SK-MEL-5 (cell line): ENCODE measurements around the gene ARHGAP35. TPM values are rescaled to one million over a fixed set of nuclear protein-coding genes. Genes with fewer than 3 reads are reported as not detected.
"Not testable (repeated sequence)": the region's sequence is repeated elsewhere in the genome, so short reads cannot be mapped to it uniquely, and the experiment has no call there.

Source experiments
- DNase-seq: peaks from one replicate; pipeline ENCODE4 v3.0.0-alpha.2; 2016; ENCODE audit warnings: low read depth, low spot score
- in situ Hi-C: cut with HindIII; loops from 2 replicates; pipeline ENCODE4 v1.10.0; 2016; ENCODE audit warnings: low sequenced_read_pairs, high pct_unique_total_duplicates, low pct_unique_long_range_greater_than_20kb
- total RNA-seq: library from RNA; depleted of rRNA; stranded (reverse); fragments of >200 nt; shearing (Covaris generic); gene quantifications from 2 replicates; pipeline ENCODE4 v1.2.3, GENCODE V29; 2014

The ARHGAP35 gene
- total RNA-seq, 1 experiment from 2014 or later: 14.2 TPM

DNA sequence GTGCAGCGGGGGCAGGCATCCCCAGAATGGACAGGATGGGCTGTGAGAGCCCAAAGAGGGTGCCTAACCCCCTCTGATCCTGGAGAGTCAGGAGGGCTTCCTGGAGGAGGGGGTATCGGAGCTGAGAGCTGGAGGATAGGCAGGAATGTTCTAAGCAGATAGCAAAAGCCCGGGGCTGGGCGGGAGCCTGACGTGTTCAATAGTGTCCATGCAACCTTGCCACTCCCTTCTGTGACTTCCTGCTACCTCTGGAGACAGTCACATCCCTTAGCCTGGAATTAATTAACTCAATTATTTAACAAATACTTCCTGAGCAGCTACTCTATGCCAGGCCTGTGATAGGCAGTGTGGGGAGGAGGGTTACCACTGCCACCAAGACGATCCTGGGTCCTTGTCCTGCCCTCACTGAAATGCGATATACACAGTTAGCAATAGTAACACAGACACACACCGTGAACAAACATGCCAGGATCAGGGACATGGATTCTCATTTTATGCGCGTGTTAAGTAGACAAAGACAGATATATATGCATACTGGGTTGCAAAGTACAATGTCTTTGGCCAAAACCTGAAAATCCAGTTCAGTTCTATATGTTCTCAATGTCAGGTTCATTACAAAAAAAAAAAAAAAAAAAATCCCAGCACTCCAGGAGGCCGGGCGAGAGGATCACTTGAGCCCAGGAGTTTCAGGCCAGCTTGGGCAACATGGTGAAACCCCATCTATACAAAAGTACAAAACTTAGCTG, 20.9 kb upstream of the ARHGAP35 start:
- no peak for DNase-seq
- in situ Hi-C loops: no loop called here

DNA sequence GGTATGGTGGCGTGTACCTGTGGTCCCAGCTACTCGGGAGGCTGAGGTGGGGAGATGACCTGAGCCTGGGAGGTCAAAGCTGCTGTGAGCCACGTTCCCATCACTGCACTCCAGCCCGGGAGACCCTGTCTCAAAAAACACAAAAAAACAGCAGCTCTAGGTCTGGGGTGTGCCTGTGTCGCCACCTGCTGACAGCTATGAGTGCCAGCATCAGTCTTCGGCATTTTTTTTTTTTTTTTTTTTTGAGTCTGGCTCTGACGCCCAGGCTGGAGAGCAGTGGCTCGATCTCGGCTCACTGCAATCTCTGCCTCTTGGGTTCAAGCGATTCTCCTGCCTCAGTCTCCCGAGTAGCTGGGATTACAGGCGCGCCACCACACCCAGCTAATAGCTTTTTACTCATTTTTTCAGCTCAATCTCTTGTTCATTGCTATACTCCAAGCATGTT, 20.3 kb upstream of the ARHGAP35 start:
- in situ Hi-C loops: no loop called here
- peak; percentile 75 for DNase-seq

DNA sequence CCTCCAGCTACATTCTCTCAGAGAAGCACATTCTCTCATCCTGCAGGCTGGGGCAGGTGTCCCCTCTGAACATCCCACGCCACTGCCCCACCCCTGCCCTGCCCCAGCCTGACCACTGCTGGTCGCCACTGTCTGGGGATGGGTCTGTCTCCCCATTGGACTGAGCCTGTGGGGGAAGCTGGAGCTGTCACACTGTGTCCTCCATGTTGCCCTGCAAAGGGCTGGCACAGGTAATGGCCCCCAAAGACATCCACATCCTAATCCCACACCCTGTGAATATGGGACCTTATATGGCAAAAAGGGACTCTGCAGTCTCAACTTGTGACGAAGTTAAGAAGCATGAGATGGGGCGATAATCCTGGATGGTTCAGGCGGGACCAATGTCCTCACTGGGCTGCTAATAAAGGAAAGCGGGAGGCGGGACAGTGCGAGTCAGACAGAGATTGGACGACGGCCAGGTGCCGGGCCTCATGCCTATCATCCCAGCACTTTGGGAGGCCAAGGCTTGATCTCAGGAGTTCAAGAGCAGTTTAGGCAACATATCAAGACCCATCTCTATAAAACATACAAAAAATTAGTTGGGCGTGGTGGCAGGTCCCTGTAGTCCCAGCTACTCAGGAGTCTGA, 19.2 kb upstream of the ARHGAP35 start:
- in situ Hi-C loops: no loop called here
- no peak for DNase-seq

DNA sequence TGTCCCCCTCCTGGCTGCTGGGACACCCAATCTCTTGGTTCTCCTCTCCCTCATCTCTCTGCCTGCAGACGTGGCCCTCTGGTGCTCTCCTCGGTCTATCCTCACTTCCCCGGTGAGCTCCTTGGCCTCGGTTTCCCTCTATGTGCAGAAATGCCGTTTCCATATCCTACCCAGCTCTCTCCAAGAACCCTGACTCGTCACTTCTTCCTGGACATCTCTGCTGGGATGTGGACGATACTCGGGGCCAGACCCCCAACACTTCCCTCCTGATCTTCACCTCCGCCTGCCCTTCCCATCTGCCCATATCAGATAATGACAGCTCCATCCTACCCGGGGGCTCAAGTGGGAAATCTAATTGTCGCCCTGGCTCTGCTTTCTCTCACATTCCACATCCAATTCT, 18.0 kb upstream of the ARHGAP35 start:
- no peak for DNase-seq
- in situ Hi-C loops: no loop called here

DNA sequence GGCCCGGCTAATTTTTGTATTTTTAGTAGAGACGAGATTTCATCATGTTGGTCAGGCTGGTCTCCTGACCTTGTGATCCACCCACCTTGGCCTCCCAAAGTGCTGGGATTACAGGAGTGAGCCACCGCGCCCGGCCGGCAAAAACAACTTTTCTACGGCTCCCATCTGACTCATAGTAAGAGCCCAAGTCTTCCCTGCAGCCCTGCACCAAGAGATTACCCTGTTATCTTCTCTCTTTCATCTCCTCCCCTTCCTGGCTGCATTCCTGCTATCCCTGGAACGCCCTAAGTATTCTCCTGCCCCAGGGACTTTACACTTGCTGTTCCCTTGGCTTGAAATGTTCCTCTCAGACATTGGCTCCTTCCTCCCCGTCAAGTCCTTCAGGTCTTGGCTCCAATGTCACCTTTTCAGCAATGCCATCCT, 16.7 kb upstream of the ARHGAP35 start:
- DNase-seq: no peak
- in situ Hi-C loops: no loop called here

DNA sequence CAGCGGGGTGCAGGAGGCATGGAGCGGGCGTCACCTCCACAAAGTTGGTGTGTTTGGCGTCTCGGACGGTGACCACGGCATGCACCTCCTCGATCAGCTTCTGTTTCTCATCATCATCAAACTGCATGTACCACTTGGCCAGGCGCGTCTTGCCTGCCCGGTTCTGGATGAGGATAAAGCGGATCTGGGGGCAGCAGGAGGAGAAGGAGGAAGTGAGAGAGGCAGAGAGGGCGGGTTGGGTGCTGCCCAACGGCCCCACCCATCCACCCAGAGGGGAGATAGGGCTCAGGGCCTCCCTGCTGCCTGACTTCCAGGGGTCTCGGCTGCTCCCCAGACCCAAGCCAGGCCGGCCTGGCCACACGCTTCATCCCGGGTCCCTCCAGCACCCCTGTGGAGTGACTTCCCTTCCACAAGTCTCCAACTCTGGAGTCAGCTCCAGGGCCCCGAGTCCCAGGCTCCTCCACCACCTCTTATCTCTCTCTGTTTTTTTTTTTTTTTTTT, 14.8 kb upstream of the ARHGAP35 start:
- no peak for DNase-seq
- in situ Hi-C loops: no loop called here

DNA sequence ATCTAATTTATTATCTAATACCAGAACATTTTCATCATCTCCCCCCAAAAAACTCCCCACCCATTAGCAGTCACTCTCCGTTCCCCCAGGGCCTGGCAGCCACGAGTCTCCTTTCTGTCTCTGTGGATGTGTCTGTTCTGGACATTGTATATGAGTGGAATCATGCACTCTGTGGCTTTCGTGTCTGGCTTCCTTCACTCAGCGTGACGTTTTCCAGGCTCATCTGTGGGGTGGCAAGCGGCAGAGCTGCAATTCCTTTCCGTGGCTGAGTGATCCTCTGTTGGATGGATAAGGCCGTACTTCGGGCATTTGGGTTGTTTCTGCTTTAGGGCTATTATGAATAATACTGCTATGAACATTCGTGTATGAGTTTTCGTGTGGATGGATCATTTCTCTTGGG, 13.3 kb upstream of the ARHGAP35 start:
- DNase-seq: no peak
- in situ Hi-C loops: no loop called here

GRCh38 chr19:46848389-46848788, 12.4 kb upstream of the ARHGAP35 start:
- DNase-seq: no peak
- in situ Hi-C loops: no loop called here

- in situ Hi-C loops: no loop called here
- no peak for DNase-seq
Measured at GRCh38 chr19:46849610-46850009, 11.2 kb upstream of the ARHGAP35 start.

GRCh38 chr19:46850228-46851203, 10.3 kb upstream of the ARHGAP35 start, which contains the start of gene AP2S1:
AP2S1 (minus strand) TSS chr19:46850846; CDS start chr19:46850766, 80 bp downstream.
- DNase-seq: peak; percentile 99
- in situ Hi-C loops: no loop called here

GRCh38 chr19:46852830-46853229, 8.0 kb upstream of the ARHGAP35 start:
- in situ Hi-C loops: no loop called here
- no peak for DNase-seq

DNA sequence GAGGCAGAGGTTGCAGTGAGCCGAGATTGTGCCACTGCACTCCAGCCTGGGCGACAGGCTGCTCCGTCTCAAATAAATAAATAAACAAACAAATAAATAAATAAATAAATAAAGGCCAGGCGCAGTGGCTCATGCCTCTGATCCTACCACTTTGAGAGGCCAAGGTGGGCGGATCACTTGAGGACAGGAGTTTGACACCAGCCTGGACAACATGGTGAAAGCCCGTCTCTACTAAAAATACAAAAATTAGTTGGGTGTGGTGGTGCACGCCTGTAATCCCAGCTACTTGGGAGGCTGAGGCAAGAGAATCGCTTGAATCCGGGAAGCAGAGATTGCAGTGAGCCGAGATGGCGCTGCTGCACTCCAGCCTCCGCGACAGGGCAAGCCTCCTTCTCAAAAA, 6.1 kb upstream of the ARHGAP35 start:
- in situ Hi-C loops, DNase-seq: not testable (repeated sequence)

- in situ Hi-C loops: no loop called here
Measured at GRCh38 chr19:46856062-46857022, 4.5 kb upstream of the ARHGAP35 start.

DNA sequence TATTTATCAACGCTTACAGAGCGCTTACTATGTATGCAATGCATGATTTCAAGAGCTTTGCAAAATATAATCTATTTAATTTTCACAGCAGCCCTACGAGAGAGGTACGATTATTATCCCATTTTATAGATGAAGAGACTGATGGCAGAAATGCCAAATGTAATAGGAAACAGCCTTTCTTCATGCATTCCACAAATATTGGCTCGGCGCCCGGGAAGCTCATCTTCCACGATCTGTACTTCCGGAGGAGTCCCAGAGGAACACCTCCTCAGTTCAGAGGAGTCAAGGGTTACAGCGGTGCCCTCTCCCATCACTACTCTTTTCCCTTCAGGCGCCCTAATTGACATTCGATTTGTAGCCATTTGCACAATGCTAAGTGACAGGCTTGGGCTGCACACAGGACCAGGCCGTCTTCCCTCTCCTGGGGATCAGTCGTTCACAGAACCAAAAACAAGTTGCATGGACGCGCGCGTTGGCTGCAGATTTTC, 1.1 kb upstream of the ARHGAP35 start:
- DNase-seq: peak; percentile 93
- in situ Hi-C loops: no loop called here

More at GRCh38 chr19:46856062-46857022, 4.5 kb upstream of the ARHGAP35 start:
- peak; percentile 95 for DNase-seq

DNA sequence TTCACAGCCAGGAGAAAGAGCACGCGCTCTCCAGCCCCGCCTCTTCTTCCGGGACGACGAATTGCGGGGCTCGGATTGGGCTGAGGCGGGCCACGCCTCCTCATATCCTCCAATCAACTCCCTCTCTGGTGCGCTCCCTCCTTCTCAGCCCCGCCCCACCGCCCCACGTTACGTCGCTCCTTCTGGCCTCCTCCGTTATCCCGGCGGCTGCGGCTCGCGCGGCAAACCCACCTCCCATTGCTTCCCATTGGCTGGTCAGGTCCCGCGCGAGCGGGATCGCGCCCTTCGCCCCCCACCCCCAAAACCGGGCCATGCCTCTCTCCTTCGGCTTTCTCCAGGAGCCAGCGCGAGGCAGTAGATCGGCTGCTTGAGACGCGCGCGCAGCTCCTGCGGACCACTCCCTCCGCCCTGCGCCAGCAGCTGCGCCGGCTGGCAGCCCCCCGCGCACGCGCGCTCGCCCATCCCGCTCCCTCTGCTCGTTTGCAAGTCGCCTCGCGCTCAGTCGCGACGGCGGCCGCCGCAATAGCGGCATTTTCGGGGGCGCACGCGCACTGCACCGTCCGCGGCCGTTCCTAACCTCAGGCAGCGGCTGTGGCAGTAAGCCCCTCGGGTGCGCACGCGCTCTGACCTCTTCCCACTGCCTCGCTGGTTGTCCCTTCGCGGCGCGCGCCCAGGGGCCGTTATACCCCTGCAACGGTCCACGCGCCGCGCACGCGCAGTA, 512 bp upstream of the ARHGAP35 start:
- in situ Hi-C loops: no loop called here
- peak; percentile 97 for DNase-seq
